ENCODE data around the gene SDF2.

The SDF2 gene, protein sequence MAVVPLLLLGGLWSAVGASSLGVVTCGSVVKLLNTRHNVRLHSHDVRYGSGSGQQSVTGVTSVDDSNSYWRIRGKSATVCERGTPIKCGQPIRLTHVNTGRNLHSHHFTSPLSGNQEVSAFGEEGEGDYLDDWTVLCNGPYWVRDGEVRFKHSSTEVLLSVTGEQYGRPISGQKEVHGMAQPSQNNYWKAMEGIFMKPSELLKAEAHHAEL

GRCh38 chr17:28661635-28662526 lies at the start of gene SDF2, which contains the start of gene SUPT6H:
Gene SDF2 (minus strand): TSS chr17:28661906. CDS start chr17:28661876, 30 bp downstream.
Gene SUPT6H (plus strand): TSS chr17:28662205. CDS start chr17:28673402, 11,197 bp downstream.
- DNase-seq: peak; percentile 51

- DNase-seq: peak; percentile 70
Observed at GRCh38 chr17:28710861-28711722, 49.4 kb upstream of the SDF2 start.

GRCh38 chr17:28707339-28707720 lies 45.6 kb upstream of the SDF2 start:
- no peak for DNase-seq

- no peak for DNase-seq
Observed at GRCh38 chr17:28706471-28707338, 45.0 kb upstream of the SDF2 start.

DNA sequence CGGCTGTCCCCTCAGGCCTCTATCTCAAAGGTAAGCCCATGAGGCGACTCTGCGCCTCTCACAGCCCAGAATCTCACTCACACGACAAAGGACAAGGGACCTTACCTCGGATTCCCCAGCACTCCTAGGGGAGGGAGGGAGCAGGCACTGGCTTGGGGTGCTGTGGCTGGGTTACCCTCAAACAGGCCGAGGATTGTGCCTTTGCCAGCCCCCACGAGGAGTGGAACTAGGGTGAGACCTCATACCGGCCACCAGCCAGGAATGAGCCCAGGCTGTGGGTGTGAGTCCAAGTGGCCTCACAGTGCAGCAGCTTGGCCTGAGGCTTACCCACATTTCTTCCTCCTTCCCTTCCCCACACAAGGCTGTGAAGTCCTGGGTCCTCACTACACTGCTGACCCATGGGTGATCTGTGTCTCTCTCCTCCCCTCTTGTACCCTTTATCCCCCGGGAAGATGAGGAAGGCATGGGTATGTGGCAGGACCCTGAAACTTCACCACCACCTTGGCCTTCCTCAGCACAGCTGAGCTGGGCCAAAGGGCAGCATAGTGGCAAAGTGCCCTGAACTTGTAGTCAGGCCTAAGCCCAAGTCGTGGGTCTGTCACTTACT lies 44.1 kb upstream of the SDF2 start:
- no peak for DNase-seq

GRCh38 chr17:28705074-28705659 lies 43.5 kb upstream of the SDF2 start:
- DNase-seq: no peak

DNA sequence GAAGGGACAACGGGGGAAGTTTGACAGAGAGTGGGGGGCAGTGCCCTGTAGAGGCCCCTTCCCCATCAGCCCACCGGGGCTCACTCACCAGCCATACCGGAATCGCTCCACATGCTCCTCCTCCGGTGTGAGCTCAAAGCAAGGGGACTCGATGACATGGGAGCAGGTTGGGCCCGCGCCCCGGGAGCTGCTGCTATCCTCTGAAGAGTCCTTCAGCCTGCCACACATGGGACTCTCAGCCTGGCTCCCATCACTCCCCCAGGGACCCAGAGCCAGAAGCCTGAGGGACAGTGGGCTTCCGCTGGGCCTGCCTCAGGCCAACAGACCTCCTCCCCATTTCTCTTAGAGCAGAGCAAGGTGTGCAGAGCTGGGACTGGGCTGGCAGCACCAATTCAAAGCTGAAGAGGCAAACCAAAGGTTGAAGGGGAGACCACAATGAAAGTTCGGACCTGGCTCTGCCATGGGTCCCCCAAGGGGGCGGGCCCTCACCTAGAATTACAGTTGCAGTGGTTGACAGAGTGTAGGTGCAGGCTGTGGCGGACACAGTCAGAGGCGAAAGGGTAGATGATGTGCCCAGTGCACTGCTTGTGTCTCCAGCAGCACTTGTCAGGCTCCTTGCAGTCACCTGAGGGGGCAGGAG lies 42.6 kb upstream of the SDF2 start:
- no peak for DNase-seq

DNA sequence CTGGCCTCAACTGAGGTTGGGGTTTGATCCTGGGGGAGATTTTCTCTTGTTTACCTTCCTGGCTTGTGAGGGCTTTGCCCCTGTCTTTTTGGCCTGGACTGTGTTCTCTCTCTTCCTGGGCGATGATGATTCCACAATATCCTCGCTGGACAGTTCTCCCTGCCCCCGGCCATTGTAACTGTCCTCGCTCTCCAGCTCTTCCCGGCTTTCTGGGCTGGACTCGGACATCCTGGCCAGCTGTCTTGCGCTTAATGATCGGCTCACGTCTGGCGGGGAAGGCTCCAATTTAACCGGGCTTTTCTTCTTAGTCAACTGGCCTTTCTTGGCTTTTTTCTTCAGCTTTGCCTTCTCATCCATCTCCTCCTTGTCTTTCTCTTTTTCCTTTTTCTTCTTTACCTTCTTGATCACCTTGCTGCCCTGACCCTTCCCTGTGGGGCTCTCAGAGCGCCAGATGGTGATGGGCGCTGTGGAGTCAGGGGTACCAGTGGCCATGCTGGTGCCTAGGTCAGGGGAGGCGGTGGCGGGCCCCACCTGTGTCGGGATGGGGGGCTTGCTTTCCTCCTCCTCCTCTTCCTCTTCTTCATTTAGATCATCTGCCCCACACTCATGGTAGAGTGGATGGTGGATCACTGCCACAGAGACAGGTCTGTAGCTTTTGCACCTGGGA lies 42.0 kb upstream of the SDF2 start:
- DNase-seq: no peak

- no peak for DNase-seq
Observed at GRCh38 chr17:28702752-28703150, 41.0 kb upstream of the SDF2 start.

- DNase-seq: no peak
Observed at GRCh38 chr17:28702026-28702751, 40.5 kb upstream of the SDF2 start.

- no peak for DNase-seq
Observed at GRCh38 chr17:28700830-28701492, 39.3 kb upstream of the SDF2 start.

GRCh38 chr17:28700278-28700677 lies 38.6 kb upstream of the SDF2 start:
- DNase-seq: no peak

GRCh38 chr17:28698253-28698941 lies 36.7 kb upstream of the SDF2 start:
- no peak for DNase-seq

DNA sequence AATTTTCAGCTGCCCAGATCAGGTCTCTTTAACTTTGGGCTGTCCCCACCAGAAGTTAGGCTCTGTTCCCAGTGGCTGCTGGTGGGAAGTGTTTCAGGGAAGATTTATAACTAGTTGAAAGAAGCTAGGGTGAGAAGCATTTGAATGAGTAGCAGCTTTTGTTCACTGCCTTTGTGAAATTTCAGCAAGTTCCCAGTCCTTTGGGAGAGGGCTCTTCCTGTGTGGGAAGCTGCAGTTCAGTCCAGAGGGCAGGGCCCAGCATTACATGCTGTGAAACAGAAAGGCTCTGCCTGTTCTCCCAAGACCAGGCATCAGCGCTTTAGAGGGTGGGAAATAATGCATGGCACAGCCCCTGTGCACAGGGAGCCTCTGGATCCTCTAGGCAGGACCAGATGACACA lies 32.2 kb upstream of the SDF2 start:
- no peak for DNase-seq

DNA sequence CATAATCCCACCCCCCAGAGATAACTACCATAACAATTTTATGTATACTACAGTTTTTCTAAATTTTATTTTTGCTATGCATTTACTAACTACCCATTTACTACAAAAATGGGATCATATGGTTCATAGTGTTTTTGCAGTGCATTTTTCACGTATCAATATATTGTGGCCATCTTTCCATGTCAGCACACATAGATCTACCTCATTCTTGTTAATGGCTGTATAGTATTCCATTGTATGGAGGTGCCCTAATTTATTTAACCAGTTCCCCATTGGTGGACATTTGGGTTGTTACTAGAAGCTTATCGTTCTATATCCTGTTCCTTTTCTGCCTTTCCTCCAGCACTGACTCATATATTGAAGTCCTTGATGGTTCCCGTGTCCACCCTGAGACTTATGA lies 27.3 kb upstream of the SDF2 start:
- DNase-seq: no peak

- DNase-seq: no peak
Observed at GRCh38 chr17:28688481-28688880, 26.8 kb upstream of the SDF2 start.

- no peak for DNase-seq
Observed at GRCh38 chr17:28686296-28686695, 24.6 kb upstream of the SDF2 start.

GRCh38 chr17:28685366-28685765 lies 23.7 kb upstream of the SDF2 start:
- no peak for DNase-seq

Data from amniotic stem cell (primary cell).